Loucy (cell line): ENCODE results near the gene MPRIP.

Experiments
- H2AFZ ChIP-seq: fragments of 200-600 bp; sonication (generic); 2 replicates; pipeline ENCODE4 v1.6.0; 2016; ENCODE audit warnings: antibody characterized with exemption, mild to moderate bottlenecking, low read length, moderate library complexity
- H3F3A ChIP-seq: fragments of 200-600 bp; 2 replicates; pipeline ENCODE4 v1.6.0; 2016; ENCODE audit warnings: antibody characterized with exemption, low read depth, mild to moderate bottlenecking
- H3K27me3 ChIP-seq: fragments of 200-600 bp; sonication (generic); 2 replicates; pipeline ENCODE4 v1.6.1; 2014; ENCODE audit warnings: low read length, mild to moderate bottlenecking; ENCODE audit not compliant: insufficient read depth, poor library complexity, severe bottlenecking
- H3K36me3 ChIP-seq: fragments of 200-600 bp; sonication (generic); 2 replicates; pipeline ENCODE4 v1.6.1; 2016; ENCODE audit warnings: low read length; ENCODE audit not compliant: insufficient read depth
- H3K4me1 ChIP-seq: fragments of 200-600 bp; sonication (generic); 2 replicates; pipeline ENCODE4 v1.5.1; 2014; ENCODE audit warnings: low read length, mild to moderate bottlenecking; ENCODE audit not compliant: insufficient read depth, poor library complexity, severe bottlenecking
- H3K4me2 ChIP-seq: fragments of 200-600 bp; sonication (generic); 2 replicates; pipeline ENCODE4 v1.6.0; 2014; ENCODE audit warnings: antibody characterized with exemption, low read length, low read depth, mild to moderate bottlenecking; ENCODE audit not compliant: poor library complexity, severe bottlenecking
- H3K4me3 ChIP-seq: fragments of 200-600 bp; sonication (generic); 2 replicates; pipeline ENCODE4 v1.5.1; 2014; ENCODE audit warnings: low read length, mild to moderate bottlenecking, mixed read lengths; ENCODE audit not compliant: poor library complexity, severe bottlenecking
- H3K79me2 ChIP-seq: fragments of 200-600 bp; sonication (generic); 2 replicates; pipeline ENCODE4 v1.6.1; 2014; ENCODE audit warnings: low read length; ENCODE audit not compliant: insufficient read depth
- H3K9ac ChIP-seq: fragments of 200-600 bp; sonication (generic); 2 replicates; pipeline ENCODE4 v1.6.0; 2014; ENCODE audit warnings: mild to moderate bottlenecking, low read depth, low read length, moderate library complexity; ENCODE audit not compliant: poor library complexity, severe bottlenecking
- H3K9me2 ChIP-seq: fragments of 200-600 bp; sonication (generic); replicated peaks from 2 replicates; pipeline ENCODE4 v1.6.1; 2016; ENCODE audit warnings: low read depth, low read length, mixed read lengths
- H3K9me3 ChIP-seq: fragments of 200-600 bp; sonication (generic); 2 replicates; pipeline ENCODE4 v1.6.1; 2014; ENCODE audit warnings: mild to moderate bottlenecking, antibody characterized with exemption, low read length, low read depth; ENCODE audit not compliant: insufficient read depth
- H4K20me1 ChIP-seq: fragments of 200-600 bp; sonication (generic); 2 replicates; pipeline ENCODE4 v1.6.0; 2014; ENCODE audit warnings: antibody characterized with exemption, low read length, mild to moderate bottlenecking; ENCODE audit not compliant: insufficient read depth, poor library complexity, severe bottlenecking
- EZH2phosphoT487 ChIP-seq: fragments of 200-600 bp; IDR thresholded peaks from 2 replicates; pipeline ENCODE4 v1.6.1; 2018; ENCODE audit warnings: antibody characterized with exemption, mild to moderate bottlenecking, moderate library complexity, borderline replicate concordance
- TF ChIP-seq, protein P1 (sequence below): fragments of 200-600 bp; sonication (generic); conservative IDR thresholded peaks from 2 replicates; pipeline ENCODE4 v1.5.1; 2014; ENCODE audit warnings: mild to moderate bottlenecking, antibody characterized with exemption, low read length

The MPRIP gene

GRCh38 chr17:17216776-17217175 is 174.5 kb downstream of the MPRIP start:
- peaks cover 29% of the 10 kb centered on the region; the same call in 1 of the 2 replicates for H3K36me3 ChIP-seq
- no peak overlapping the region for H3K4me2 ChIP-seq
- no peak overlapping the region for H3K4me3 ChIP-seq
- H2AFZ ChIP-seq, result no peak overlapping the region
- H4K20me1 ChIP-seq, result no peaks in the 10 kb centered on the region
- no peaks in the 10 kb centered on the region for H3K9me2 ChIP-seq
- H3K9me3 ChIP-seq, result no peaks in the 10 kb centered on the region
- no peaks in the 10 kb centered on the region for H3K79me2 ChIP-seq
- H3K4me1 ChIP-seq, result no peaks in the 10 kb centered on the region
- H3K27me3 ChIP-seq, result no peaks in the 10 kb centered on the region
- no peaks in the 10 kb centered on the region for H3F3A ChIP-seq
- H3K9ac ChIP-seq, result no peak overlapping the region
- TF ChIP-seq, protein P1, sequence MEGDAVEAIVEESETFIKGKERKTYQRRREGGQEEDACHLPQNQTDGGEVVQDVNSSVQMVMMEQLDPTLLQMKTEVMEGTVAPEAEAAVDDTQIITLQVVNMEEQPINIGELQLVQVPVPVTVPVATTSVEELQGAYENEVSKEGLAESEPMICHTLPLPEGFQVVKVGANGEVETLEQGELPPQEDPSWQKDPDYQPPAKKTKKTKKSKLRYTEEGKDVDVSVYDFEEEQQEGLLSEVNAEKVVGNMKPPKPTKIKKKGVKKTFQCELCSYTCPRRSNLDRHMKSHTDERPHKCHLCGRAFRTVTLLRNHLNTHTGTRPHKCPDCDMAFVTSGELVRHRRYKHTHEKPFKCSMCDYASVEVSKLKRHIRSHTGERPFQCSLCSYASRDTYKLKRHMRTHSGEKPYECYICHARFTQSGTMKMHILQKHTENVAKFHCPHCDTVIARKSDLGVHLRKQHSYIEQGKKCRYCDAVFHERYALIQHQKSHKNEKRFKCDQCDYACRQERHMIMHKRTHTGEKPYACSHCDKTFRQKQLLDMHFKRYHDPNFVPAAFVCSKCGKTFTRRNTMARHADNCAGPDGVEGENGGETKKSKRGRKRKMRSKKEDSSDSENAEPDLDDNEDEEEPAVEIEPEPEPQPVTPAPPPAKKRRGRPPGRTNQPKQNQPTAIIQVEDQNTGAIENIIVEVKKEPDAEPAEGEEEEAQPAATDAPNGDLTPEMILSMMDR, result no peak
- no peak for TF ChIP-seq EZH2phosphoT487

- H3K4me2 ChIP-seq, result no peak overlapping the region
- H4K20me1 ChIP-seq, result no peaks in the 10 kb centered on the region
- H2AFZ ChIP-seq, result no peak overlapping the region
- H3K36me3 ChIP-seq, result peaks cover 34% of the 10 kb centered on the region; the same call in 1 of the 2 replicates
- no peaks in the 10 kb centered on the region for H3K9me2 ChIP-seq
- no peaks in the 10 kb centered on the region for H3K4me1 ChIP-seq
- no peaks in the 10 kb centered on the region for H3K27me3 ChIP-seq
- H3K4me3 ChIP-seq, result no peak overlapping the region
- H3K9me3 ChIP-seq, result no peaks in the 10 kb centered on the region
- TF ChIP-seq EZH2phosphoT487, result no peak
- no peaks in the 10 kb centered on the region for H3K79me2 ChIP-seq
- no peaks in the 10 kb centered on the region for H3F3A ChIP-seq
- no peak overlapping the region for H3K9ac ChIP-seq
These were observed 175.7 kb downstream of the MPRIP start for GRCh38 chr17:17217995-17218394.

DNA sequence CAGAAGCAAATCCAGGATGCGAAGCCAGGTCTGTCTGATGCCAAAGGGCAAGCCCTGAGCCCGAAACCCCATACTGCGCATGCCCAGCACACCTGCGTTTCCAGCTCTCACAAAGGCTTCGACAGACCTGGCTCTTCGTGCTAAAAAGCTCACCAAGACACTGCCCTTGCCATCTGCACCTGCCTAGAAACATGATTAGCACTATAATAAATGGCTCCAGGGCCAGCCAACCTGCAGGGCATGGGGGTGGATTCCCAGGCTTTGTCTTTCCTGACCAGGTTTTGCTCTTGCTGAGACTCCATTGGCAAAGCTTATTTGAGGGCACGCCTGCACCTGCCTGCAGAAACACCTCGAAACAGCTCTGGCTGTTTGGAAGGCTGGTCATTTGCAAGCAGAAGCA is 178.3 kb downstream of the MPRIP start:
- no peaks in the 10 kb centered on the region for H3K4me1 ChIP-seq
- H3K27me3 ChIP-seq, result no peaks in the 10 kb centered on the region
- no peak for TF ChIP-seq EZH2phosphoT487
- TF ChIP-seq, protein P1, result no peak
- H4K20me1 ChIP-seq, result no peaks in the 10 kb centered on the region
- H3K4me3 ChIP-seq, result no peak overlapping the region
- no peak overlapping the region for H3K9ac ChIP-seq
- H2AFZ ChIP-seq, result no peak overlapping the region
- no peaks in the 10 kb centered on the region for H3K9me3 ChIP-seq
- no peaks in the 10 kb centered on the region for H3K9me2 ChIP-seq
- peaks cover 45% of the 10 kb centered on the region; the same call in 1 of the 2 replicates for H3K36me3 ChIP-seq
- no peaks in the 10 kb centered on the region for H3F3A ChIP-seq
- no peak overlapping the region for H3K4me2 ChIP-seq
- H3K79me2 ChIP-seq, result no peaks in the 10 kb centered on the region

- H3K79me2 ChIP-seq, result no peaks in the 10 kb centered on the region
- H3K4me2 ChIP-seq, result no peak overlapping the region
- no peaks in the 10 kb centered on the region for H3K4me1 ChIP-seq
- no peaks in the 10 kb centered on the region for H3K27me3 ChIP-seq
- H3K4me3 ChIP-seq, result no peak overlapping the region
- no peaks in the 10 kb centered on the region for H3K9me3 ChIP-seq
- H3K9me2 ChIP-seq, result no peaks in the 10 kb centered on the region
- H3F3A ChIP-seq, result no peaks in the 10 kb centered on the region
- TF ChIP-seq, protein P1, result no peak
- TF ChIP-seq EZH2phosphoT487, result no peak
- H2AFZ ChIP-seq, result no peak overlapping the region
- H4K20me1 ChIP-seq, result no peaks in the 10 kb centered on the region
- H3K9ac ChIP-seq, result no peak overlapping the region
- peaks cover 46% of the 10 kb centered on the region; the same call in 1 of the 2 replicates for H3K36me3 ChIP-seq
These were observed 179.1 kb downstream of the MPRIP start for GRCh38 chr17:17221329-17221728.
